ENCODE data around the gene LAMA4.

The LAMA4 gene

GRCh38 chr6:112087916-112088315 is 166.5 kb downstream of the LAMA4 start:
- DNase-seq (ENCODE audit: low spot score), result no peak

DNA sequence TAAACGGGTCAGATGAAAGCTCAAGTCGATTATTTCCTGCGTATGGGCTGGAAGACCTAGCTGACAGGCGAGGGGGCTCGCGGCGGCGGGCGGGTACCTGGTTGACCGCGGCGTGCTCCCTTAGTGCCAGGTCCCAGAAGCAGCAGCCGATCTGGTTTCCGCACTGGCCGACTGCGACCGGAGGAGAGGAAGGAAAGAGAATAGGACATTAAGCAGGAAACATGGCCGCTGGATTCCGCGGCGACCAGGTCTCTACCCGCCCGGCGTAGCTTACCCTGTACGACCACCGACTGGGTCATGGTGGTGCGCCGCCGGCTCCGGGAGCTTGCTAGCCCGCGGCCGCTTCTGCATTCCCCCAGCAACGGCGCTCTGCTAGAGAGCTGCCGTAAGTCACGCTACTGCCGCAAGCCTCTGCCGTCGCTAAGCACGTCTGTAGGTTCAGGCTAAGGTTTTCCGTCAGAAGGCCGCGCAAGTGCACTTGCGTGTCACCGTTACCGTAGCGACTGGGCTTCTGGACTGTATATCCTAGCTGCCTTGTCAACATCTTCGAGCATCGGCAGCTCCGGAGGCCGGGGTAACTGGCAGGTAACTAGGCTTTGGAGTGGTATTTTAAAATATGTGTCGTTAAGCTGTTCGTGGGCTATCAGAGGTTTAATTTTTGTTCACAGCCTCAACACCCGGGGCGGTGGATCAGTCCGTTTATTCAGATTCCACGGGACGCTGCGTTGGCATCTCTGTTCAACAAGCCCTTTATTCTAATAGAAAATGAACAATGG is 167.0 kb downstream of the LAMA4 start, which contains the start of the genes FAM229B and TUBE1:
Gene FAM229B, plus strand, starts transcription at position 456 of the 776 bp plus-strand sequence. CDS start 11,693 bp downstream, outside the sequence.
Gene TUBE1, minus strand, starts transcription at position 347 of the 776 bp plus-strand sequence. Its CDS starts 48 bp downstream, at position 299.
- DNase-seq (ENCODE audit: low spot score), result peak; percentile 97

- peak; percentile 27 for DNase-seq (ENCODE audit: low spot score)
These were observed 167.6 kb downstream of the LAMA4 start for GRCh38 chr6:112086744-112087135.

GRCh38 chr6:112085286-112086065 is 168.9 kb downstream of the LAMA4 start:
- no peak for DNase-seq (ENCODE audit: low spot score)

GRCh38 chr6:112081569-112081968 is 172.8 kb downstream of the LAMA4 start:
- DNase-seq (ENCODE audit: low spot score), result peak; percentile 22

- DNase-seq (ENCODE audit: low spot score), result no peak
These were observed 187.8 kb downstream of the LAMA4 start for GRCh38 chr6:112066606-112067005.

DNA sequence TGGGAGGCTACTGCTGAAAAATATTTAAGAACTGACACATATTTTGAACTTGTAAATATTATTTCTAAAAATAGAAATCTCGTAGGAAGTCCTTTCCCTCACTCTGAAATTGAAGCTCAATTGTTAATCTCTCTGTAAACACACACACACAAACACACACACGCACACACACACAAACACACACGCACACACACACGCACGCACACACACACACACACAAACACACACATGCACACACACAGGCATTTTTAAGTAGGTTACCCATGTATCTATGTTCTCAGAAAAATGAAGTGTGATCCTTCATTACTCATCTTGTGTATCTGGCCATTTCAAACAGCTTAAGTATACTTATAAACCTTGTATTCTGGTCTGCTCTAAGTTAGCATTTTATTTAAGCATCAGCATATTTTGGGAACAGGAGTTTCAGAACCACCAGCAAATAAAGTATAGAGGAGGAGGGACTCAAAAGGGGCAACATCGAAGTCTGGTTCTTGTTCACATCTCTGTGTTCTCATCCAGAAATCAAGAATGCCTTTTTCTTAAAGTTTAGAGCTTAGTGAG is 188.9 kb downstream of the LAMA4 start:
- DNase-seq (ENCODE audit: low spot score), result no peak

DNA sequence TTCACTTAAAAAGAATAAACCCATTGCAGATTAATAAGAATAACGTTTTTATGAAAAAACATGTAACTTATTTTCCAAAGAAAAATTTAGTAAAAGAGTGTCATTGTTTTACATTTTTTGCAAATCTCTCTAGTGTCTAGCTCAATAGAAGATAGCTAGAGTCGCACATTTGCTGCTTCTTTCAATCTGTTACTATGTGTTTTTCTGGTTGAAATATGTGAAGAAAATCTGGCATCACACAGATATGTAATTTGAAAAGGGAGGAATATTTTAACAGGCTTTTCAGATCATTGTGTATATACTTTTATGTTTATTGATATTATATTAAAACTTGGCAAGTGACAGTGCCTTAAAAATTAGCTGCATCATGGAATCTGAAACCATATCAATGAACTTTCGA is 191.4 kb downstream of the LAMA4 start:
- DNase-seq (ENCODE audit: low spot score), result no peak

- DNase-seq (ENCODE audit: low spot score), result no peak
These were observed 192.8 kb downstream of the LAMA4 start for GRCh38 chr6:112061605-112062004.

Small RNAs within 50 kb of the gene (small RNA-seq; reads per million reads assigned to genes)
- gene RNU6-1226P, result 0.03 to 0.09 reads per million in 2 experiments

All from SK-N-DZ (cell line).